ENCODE measurements around the gene PGAM1. TPM values are rescaled to one million over a fixed set of nuclear protein-coding genes. Genes with fewer than 3 reads are reported as not detected.
"Not testable (repeated sequence)": the region's sequence is repeated elsewhere in the genome, so short reads cannot be mapped to it uniquely, and the experiment has no call there.

Gene PGAM1
- polyA plus RNA-seq, 1 donor from 2014 or later, result 195 TPM

DNA sequence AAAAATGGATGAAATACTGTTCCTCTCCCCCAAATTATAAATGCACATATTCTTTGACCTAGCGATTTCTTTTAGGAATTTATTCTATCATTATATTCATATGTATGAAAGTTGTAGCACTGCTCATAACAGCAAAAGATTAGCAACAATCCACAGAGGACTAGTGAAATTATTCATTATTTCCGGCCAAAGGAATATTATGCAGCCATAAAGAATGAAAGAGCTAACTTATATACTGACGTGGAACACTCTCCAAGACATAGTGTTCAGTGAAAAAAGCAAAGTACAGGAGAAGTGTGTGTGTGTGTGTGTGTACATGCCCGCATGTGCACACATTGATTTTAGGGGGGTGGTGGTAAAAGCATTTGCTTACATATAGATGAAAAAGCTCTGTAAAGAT lies 48.9 kb downstream of the PGAM1 start:
- H3K27me3 ChIP-seq (ENCODE audit: insufficient read depth, low read depth, low read length), result no peaks in the 10 kb centered on the region

DNA sequence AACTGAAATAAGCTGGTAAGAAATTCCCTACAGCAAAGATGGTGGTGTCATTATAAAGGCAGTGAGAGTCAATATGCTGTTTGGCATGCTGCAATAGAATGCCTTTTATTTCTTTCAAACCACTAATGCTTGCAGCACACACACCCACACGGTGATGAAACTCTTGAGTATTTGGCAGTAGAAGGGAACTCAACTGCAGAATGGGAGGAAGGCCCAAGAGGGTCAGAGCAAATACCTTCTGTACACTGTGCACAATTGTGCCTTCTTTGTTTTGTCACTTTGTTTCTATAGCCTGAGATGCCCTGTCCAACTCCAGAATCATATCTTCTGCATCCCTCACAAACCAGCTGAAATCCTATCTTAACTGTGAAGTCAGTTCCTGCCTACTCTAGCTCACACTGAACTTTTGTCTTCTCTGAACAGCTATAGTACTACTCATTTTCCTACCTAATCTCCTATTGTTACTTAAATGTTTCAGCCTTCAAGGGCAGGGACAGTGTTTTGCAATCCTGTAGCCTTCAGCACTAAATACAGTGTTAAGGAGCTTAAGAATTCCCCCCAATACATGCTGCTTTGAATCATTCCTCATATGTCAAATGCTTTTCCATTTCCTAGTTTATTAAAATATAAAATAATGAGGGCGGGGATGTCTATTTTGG lies 50.1 kb downstream of the PGAM1 start:
- H4K20me1 ChIP-seq (ENCODE audit: insufficient read depth), result no peaks in the 10 kb centered on the region
- no peak overlapping the region for H3K4me2 ChIP-seq (ENCODE audit: low read length)
- no peaks in the 10 kb centered on the region for H3K27me3 ChIP-seq (ENCODE audit: insufficient read depth, low read depth, low read length)
- no peaks in the 10 kb centered on the region for H3F3A ChIP-seq (ENCODE audit: insufficient read depth, low read length, poor library complexity, severe bottlenecking)
- no peaks in the 10 kb centered on the region for H3K79me2 ChIP-seq (replicated peaks; ENCODE audit: insufficient read depth, low read length)
- TF ChIP-seq POLR2AphosphoS5 (IDR thresholded peaks at IDR 0.05) (no peak), MXI1 (conservative IDR thresholded peaks at IDR 0.05; ENCODE audit: poor library complexity, severe bottlenecking) (no peak), EP300 (conservative IDR thresholded peaks at IDR 0.05; ENCODE audit: poor library complexity, severe bottlenecking) (no peak), RAD21 (conservative IDR thresholded peaks at IDR 0.05) (no peak), EZH2 (IDR thresholded peaks at IDR 0.05; ENCODE audit: borderline replicate concordance, insufficient read depth, low read length, poor library complexity, severe bottlenecking) (no peak), SMC3 (conservative IDR thresholded peaks at IDR 0.05; ENCODE audit: poor library complexity) (no peak), TAF1 (IDR thresholded peaks at IDR 0.05; ENCODE audit: low read depth) (no peak)
- TF ChIP-seq, protein P1, sequence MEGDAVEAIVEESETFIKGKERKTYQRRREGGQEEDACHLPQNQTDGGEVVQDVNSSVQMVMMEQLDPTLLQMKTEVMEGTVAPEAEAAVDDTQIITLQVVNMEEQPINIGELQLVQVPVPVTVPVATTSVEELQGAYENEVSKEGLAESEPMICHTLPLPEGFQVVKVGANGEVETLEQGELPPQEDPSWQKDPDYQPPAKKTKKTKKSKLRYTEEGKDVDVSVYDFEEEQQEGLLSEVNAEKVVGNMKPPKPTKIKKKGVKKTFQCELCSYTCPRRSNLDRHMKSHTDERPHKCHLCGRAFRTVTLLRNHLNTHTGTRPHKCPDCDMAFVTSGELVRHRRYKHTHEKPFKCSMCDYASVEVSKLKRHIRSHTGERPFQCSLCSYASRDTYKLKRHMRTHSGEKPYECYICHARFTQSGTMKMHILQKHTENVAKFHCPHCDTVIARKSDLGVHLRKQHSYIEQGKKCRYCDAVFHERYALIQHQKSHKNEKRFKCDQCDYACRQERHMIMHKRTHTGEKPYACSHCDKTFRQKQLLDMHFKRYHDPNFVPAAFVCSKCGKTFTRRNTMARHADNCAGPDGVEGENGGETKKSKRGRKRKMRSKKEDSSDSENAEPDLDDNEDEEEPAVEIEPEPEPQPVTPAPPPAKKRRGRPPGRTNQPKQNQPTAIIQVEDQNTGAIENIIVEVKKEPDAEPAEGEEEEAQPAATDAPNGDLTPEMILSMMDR (IDR thresholded peaks at IDR 0.05; ENCODE audit: poor library complexity, severe bottlenecking), result no peak
- TF ChIP-seq, protein P2, sequence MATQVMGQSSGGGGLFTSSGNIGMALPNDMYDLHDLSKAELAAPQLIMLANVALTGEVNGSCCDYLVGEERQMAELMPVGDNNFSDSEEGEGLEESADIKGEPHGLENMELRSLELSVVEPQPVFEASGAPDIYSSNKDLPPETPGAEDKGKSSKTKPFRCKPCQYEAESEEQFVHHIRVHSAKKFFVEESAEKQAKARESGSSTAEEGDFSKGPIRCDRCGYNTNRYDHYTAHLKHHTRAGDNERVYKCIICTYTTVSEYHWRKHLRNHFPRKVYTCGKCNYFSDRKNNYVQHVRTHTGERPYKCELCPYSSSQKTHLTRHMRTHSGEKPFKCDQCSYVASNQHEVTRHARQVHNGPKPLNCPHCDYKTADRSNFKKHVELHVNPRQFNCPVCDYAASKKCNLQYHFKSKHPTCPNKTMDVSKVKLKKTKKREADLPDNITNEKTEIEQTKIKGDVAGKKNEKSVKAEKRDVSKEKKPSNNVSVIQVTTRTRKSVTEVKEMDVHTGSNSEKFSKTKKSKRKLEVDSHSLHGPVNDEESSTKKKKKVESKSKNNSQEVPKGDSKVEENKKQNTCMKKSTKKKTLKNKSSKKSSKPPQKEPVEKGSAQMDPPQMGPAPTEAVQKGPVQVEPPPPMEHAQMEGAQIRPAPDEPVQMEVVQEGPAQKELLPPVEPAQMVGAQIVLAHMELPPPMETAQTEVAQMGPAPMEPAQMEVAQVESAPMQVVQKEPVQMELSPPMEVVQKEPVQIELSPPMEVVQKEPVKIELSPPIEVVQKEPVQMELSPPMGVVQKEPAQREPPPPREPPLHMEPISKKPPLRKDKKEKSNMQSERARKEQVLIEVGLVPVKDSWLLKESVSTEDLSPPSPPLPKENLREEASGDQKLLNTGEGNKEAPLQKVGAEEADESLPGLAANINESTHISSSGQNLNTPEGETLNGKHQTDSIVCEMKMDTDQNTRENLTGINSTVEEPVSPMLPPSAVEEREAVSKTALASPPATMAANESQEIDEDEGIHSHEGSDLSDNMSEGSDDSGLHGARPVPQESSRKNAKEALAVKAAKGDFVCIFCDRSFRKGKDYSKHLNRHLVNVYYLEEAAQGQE (IDR thresholded peaks at IDR 0.05; ENCODE audit: borderline replicate concordance), result no peak
- H3K27ac ChIP-seq (ENCODE audit: low read length), result no peak overlapping the region
- H3K4me3 ChIP-seq (ENCODE audit: low read length), result no peak overlapping the region
- H3K36me3 ChIP-seq (ENCODE audit: insufficient read depth, low read length), result peaks cover 22% of the 10 kb centered on the region
- no peaks in the 10 kb centered on the region for H3K9me3 ChIP-seq (ENCODE audit: low read length)
- no peaks in the 10 kb centered on the region for H3K9me2 ChIP-seq (ENCODE audit: insufficient read depth, low read length)
- H2AFZ ChIP-seq (ENCODE audit: low read depth, low read length), result no peak overlapping the region
- H3K9ac ChIP-seq (ENCODE audit: low read length), result no peak overlapping the region

More for the DNA sequence above, 48.9 kb downstream of the PGAM1 start:
- Histone ChIP-seq H3K9me3 (ENCODE audit: low read length) (no peaks in the 10 kb centered on the region), H3K4me3 (ENCODE audit: low read length) (no peak overlapping the region), H3K4me2 (ENCODE audit: low read length) (no peak overlapping the region), H3K79me2 (replicated peaks; ENCODE audit: insufficient read depth, low read length) (no peaks in the 10 kb centered on the region), H3K9me2 (ENCODE audit: insufficient read depth, low read length) (no peaks in the 10 kb centered on the region), H3K27ac (ENCODE audit: low read length) (no peak overlapping the region), H4K20me1 (ENCODE audit: insufficient read depth) (no peaks in the 10 kb centered on the region), H3K9ac (ENCODE audit: low read length) (no peak overlapping the region), H3F3A (ENCODE audit: insufficient read depth, low read length, poor library complexity, severe bottlenecking) (no peaks in the 10 kb centered on the region), H3K36me3 (ENCODE audit: insufficient read depth, low read length) (peaks cover 22% of the 10 kb centered on the region), H2AFZ (ENCODE audit: low read depth, low read length) (no peak overlapping the region)
- TF ChIP-seq MXI1 (conservative IDR thresholded peaks at IDR 0.05; ENCODE audit: poor library complexity, severe bottlenecking), result no peak
- no peak for TF ChIP-seq POLR2AphosphoS5 (IDR thresholded peaks at IDR 0.05)
- no peak for TF ChIP-seq EP300 (conservative IDR thresholded peaks at IDR 0.05; ENCODE audit: poor library complexity, severe bottlenecking)
- TF ChIP-seq, protein P2 (IDR thresholded peaks at IDR 0.05; ENCODE audit: borderline replicate concordance), result no peak
- TF ChIP-seq TAF1 (IDR thresholded peaks at IDR 0.05; ENCODE audit: low read depth), result no peak
- TF ChIP-seq, protein P1 (IDR thresholded peaks at IDR 0.05; ENCODE audit: poor library complexity, severe bottlenecking), result no peak
- no peak for TF ChIP-seq SMC3 (conservative IDR thresholded peaks at IDR 0.05; ENCODE audit: poor library complexity)

DNA sequence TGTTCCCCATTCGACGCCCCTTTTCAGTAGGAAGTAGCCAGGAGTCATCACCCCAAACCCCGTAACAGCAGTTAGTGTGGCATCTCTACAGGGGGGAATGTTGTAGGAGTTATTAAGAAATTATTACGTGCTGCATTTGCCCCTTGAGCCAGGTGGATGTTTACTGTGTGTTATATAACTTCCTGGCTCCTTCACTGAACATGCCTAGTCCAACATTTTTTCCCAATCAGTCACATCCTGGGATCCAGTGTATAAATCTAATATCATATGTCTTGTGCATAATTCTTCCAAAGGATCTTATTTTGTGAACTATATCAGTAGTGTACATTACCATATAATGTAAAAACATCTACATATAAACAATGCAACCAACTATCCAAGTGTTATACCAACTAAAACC lies 53.4 kb downstream of the PGAM1 start:
- H3K36me3 ChIP-seq (ENCODE audit: insufficient read depth, low read length), result peaks cover 21% of the 10 kb centered on the region
- not testable (repeated sequence) for H3K9me2 ChIP-seq (ENCODE audit: insufficient read depth, low read length); H4K20me1 ChIP-seq (ENCODE audit: insufficient read depth); H3K9ac ChIP-seq (ENCODE audit: low read length); H3K4me2 ChIP-seq (ENCODE audit: low read length); H3F3A ChIP-seq (ENCODE audit: insufficient read depth, low read length, poor library complexity, severe bottlenecking); H3K79me2 ChIP-seq (replicated peaks; ENCODE audit: insufficient read depth, low read length); H3K27ac ChIP-seq (ENCODE audit: low read length); H2AFZ ChIP-seq (ENCODE audit: low read depth, low read length); H3K4me3 ChIP-seq (ENCODE audit: low read length); H3K9me3 ChIP-seq (ENCODE audit: low read length); H3K27me3 ChIP-seq (ENCODE audit: insufficient read depth, low read depth, low read length)

Data from neural cell (in vitro differentiated cells).